Testis (tissue), 3 donors: ENCODE data around the gene HK3. TPM values are rescaled to one million over a fixed set of nuclear protein-coding genes. Genes with fewer than 3 reads are reported as not detected.
"Not testable (repeated sequence)": the region's sequence is repeated elsewhere in the genome, so short reads cannot be mapped to it uniquely, and the experiment has no call there.

Experiments used
- DNase-seq: peaks from one replicate; pipeline ENCODE4 v3.0.0-alpha.2; 2019
- H3K27ac ChIP-seq, 2 donors: fragments of 200-600 bp; sonication (generic); one replicate each; pipeline ENCODE4 v1.5.1; 2019
- H3K27me3 ChIP-seq: fragments of 200-600 bp; sonication (generic); one replicate; pipeline ENCODE4 v1.5.1; 2019
- H3K36me3 ChIP-seq: fragments of 200-600 bp; sonication (generic); one replicate; pipeline ENCODE4 v1.5.1; 2017; ENCODE audit warnings: low read depth; ENCODE audit errors: missing control alignments
- H3K4me1 ChIP-seq: fragments of 200-600 bp; sonication (generic); one replicate; pipeline ENCODE4 v1.5.1; 2019
- H3K4me3 ChIP-seq, 2 donors: fragments of 200-600 bp; sonication (generic); one replicate each; pipeline ENCODE4 v1.5.1; 2017 to 2019
- H3K9me3 ChIP-seq: fragments of 200-600 bp; sonication (generic); one replicate; pipeline ENCODE4 v1.5.1; 2017
- CTCF ChIP-seq, 3 experiments: fragments of 450-650 bp in 2 of 3; fragments of 200-600 bp in 1 of 3; sonication (generic) in 1 of 3; IDR thresholded peaks; one replicate each; pipeline ENCODE4 v1.5.1; 2016 to 2019; ENCODE audit warnings: antibody characterized with exemption in 3 of 3, mild to moderate bottlenecking in 2 of 3, moderate library complexity in 1 of 3
- POLR2A ChIP-seq: fragments of 450-650 bp; IDR thresholded peaks from one replicate; pipeline ENCODE4 v1.6.1; 2017; ENCODE audit warnings: antibody characterized with exemption, mild to moderate bottlenecking, moderate library complexity
- WGBS, 2 donors: methylation state at CpG; one replicate each; pipeline ENCODE4 v1.1.5; 2018; 5-methylcytosine and 5-hydroxymethylcytosine counted together
- intact Hi-C: fragments of 100-400 bp; cut with DNase I; formaldehyde crosslinking; loops from one replicate; pipeline ENCODE4 v1.15.1; 2023; ENCODE audit warnings: low total_unique reads
- polyA plus RNA-seq: library from polyadenylated mRNA; stranded (reverse); fragments of 350-450 nt; fragmentation: Illumina TruSeq; extraction: RNeasy Lipid Tissue Mini Kit (QIAGEN cat#74804); gene quantifications from one replicate; pipeline ENCODE4 v1.2.3, GENCODE V29; 2014; ENCODE audit warnings: low read depth, low replicate concordance; ENCODE audit not compliant: insufficient read depth
- total RNA-seq, 2 donors: library from RNA; depleted of rRNA; stranded (reverse); fragments of >200 nt; gene quantifications; one replicate each; pipeline ENCODE4 v1.2.3, GENCODE V29; 2016

HK3 gene
- total and polyA plus RNA-seq, 3 donors from 2014 or later: 6.3 to 10.9 (median 6.4) TPM

- intact Hi-C loops: no loop called here
These were observed 24.9 kb downstream of the HK3 start for GRCh38 chr5:176874198-176874780.

DNA sequence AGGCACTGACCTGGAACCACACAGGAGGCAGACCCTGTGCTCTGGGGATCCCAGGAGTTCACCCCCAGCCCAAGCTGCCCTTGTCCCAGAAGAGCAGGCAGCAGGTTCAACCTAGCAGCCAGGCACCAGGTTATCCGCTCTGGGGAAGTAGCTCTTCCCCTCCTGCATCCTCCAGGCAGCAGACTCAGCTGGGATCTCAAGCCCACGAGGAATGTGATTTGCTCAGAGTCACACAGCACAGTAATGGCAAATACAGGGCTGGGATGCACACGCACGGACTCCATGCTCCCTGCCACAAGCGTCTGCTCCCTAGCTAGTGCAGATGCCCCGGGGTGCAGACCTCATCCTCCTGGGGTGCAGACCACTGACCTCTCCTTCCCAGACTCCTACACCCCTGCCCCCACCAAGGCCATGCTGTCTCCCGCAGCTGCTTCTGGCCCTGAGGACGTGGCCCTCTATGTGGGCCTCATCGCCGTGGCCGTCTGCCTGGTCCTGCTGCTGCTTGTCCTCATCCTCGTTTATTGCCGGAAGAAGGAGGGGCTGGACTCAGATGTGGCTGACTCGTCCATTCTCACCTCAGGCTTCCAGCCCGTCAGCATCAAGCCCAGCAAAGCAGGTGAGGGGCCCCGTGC is 25.5 kb downstream of the HK3 start:
- no peak overlapping the region for H3K4me3 ChIP-seq
- intact Hi-C loops: no loop called here
- H3K27me3 ChIP-seq: no peaks in the 10 kb centered on the region
- no peak overlapping the region for H3K27ac ChIP-seq
- no peaks in the 10 kb centered on the region for H3K36me3 ChIP-seq
- H3K9me3 ChIP-seq: no peaks in the 10 kb centered on the region
- DNase-seq: no peak
- 51 to 80% methylated on average over 1 to 16 of the region's 16 CpGs for WGBS, 2 donors
- no peaks in the 10 kb centered on the region for H3K4me1 ChIP-seq
- TF ChIP-seq CTCF (IDR thresholded peaks at IDR 0.05): no peak
- no peak for TF ChIP-seq POLR2A

More at GRCh38 chr5:176874198-176874780, 24.9 kb downstream of the HK3 start:
- no peak for DNase-seq
- Histone ChIP-seq H3K4me3 (no peak overlapping the region), H3K4me1 (no peaks in the 10 kb centered on the region), H3K27ac (no peak overlapping the region), H3K9me3 (no peaks in the 10 kb centered on the region), H3K36me3 (no peaks in the 10 kb centered on the region), H3K27me3 (no peaks in the 10 kb centered on the region)
- TF ChIP-seq POLR2A (no peak), CTCF (IDR thresholded peaks at IDR 0.05) (no peak)
- 86% methylated on average over 14 to 20 of the region's 20 CpGs for WGBS, 2 donors

DNA sequence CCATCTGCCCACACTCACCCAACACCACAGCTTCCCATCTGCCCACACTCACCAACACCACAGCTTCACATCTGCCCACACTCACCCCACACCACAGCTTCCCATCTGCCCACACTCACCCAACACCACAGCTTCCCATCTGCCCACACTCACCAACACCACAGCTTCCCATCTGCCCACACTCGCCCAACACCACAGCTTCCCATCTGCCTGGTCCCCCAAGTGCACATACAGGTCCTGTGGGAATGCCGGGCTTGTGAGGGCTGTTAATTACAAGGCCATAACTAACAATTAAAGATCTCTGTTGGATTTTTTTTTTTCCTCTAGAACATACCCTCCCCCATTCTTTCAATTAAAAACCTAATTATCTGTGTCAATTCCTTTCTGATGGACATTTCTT is 26.1 kb downstream of the HK3 start:
- not testable (repeated sequence) for H3K9me3 ChIP-seq
- 74 to 88% methylated on average over 2 of the region's 2 CpGs for WGBS, 2 donors

DNA sequence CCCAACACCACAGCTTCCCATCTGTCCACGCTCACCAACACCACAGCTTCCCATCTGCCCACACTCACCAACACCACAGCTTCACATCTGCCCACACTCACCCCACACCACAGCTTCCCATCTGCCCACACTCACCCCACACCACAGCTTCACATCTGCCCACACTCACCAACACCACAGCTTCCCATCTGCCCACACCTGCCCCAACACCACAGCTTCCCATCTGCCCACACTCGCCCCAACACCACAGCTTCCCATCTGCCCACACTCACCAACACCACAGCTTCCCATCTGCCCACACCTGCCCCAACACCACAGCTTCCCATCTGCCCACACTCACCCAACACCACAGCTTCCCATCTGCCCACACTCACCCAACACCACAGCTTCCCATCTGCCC is 26.6 kb downstream of the HK3 start:
- DNase-seq, H3K4me1 ChIP-seq, intact Hi-C loops, H3K27ac ChIP-seq, H3K36me3 ChIP-seq, H3K9me3 ChIP-seq, H3K4me3 ChIP-seq, H3K27me3 ChIP-seq: not testable (repeated sequence)
- 78 to 82% methylated on average over 2 of the region's 2 CpGs for WGBS, 2 donors

More for the DNA sequence above, 26.1 kb downstream of the HK3 start:
- H3K4me3 ChIP-seq, intact Hi-C loops, H3K4me1 ChIP-seq, DNase-seq, H3K27ac ChIP-seq, H3K27me3 ChIP-seq, H3K36me3 ChIP-seq: not testable (repeated sequence)

GRCh38 chr5:176870644-176871043 is 28.5 kb downstream of the HK3 start:
- 89 to 97% methylated on average over 8 to 10 of the region's 10 CpGs for WGBS, 2 donors
- H3K9me3 ChIP-seq, H3K36me3 ChIP-seq, H3K27ac ChIP-seq, DNase-seq, H3K27me3 ChIP-seq, H3K4me3 ChIP-seq, H3K4me1 ChIP-seq, intact Hi-C loops: not testable (repeated sequence)

- Histone ChIP-seq H3K4me3 (no peak overlapping the region), H3K27me3 (no peaks in the 10 kb centered on the region), H3K4me1 (no peaks in the 10 kb centered on the region), H3K27ac (no peak overlapping the region), H3K9me3 (no peaks in the 10 kb centered on the region), H3K36me3 (no peaks in the 10 kb centered on the region)
- TF ChIP-seq POLR2A (no peak), CTCF (IDR thresholded peaks at IDR 0.05) (peak in 1 of 3 experiments; percentile 11)
- DNase-seq: no peak
- WGBS, 2 donors: 71% methylated on average over 17 of the region's 17 CpGs; no CpG with 5 or more reads in 1 of the 2 donors
- intact Hi-C loops: no loop called here
These were observed 29.0 kb downstream of the HK3 start for GRCh38 chr5:176870110-176870591.
